ENCODE data around the gene PRDM15. TPM values are rescaled to one million over a fixed set of nuclear protein-coding genes. Genes with fewer than 3 reads are reported as not detected.

Gene PRDM15
- total RNA-seq, 6 experiments from 2014 or later, result 3.4 to 4.9 (median 4.0) TPM

DNA sequence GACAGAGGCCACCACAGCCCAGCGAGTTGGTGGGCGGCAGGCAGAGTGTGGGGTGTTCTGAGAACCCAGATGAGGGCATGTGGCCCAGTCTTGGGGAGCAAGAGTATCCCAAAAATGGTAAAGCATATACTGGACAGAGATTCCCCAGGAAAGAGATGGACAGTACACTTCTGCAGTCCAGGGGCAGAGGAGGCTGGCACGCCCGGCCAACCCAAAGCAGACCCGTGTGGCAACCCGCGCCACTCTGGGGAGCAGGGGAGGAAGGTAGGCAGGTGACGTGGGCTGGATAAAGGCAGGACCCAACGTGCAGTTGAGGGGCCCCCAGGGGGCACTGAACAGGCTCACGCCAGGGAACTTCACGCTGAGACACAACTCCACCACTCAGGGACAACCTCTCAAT is 65.9 kb downstream of the PRDM15 start:
- H3K4me3 Mint-ChIP-seq, result no peak overlapping the region
- peaks cover 11% of the 10 kb centered on the region for H3K4me1 Mint-ChIP-seq (ENCODE audit: low read depth)
- no peak for DNase-seq
- H3K27ac Mint-ChIP-seq, result no peak overlapping the region
- no peaks in the 10 kb centered on the region; the same call in 1 of the 2 replicates for H3K27me3 Mint-ChIP-seq (ENCODE audit: insufficient read depth)
- no peaks in the 10 kb centered on the region for H3K9me3 Mint-ChIP-seq
- TF ChIP-seq, protein P1, sequence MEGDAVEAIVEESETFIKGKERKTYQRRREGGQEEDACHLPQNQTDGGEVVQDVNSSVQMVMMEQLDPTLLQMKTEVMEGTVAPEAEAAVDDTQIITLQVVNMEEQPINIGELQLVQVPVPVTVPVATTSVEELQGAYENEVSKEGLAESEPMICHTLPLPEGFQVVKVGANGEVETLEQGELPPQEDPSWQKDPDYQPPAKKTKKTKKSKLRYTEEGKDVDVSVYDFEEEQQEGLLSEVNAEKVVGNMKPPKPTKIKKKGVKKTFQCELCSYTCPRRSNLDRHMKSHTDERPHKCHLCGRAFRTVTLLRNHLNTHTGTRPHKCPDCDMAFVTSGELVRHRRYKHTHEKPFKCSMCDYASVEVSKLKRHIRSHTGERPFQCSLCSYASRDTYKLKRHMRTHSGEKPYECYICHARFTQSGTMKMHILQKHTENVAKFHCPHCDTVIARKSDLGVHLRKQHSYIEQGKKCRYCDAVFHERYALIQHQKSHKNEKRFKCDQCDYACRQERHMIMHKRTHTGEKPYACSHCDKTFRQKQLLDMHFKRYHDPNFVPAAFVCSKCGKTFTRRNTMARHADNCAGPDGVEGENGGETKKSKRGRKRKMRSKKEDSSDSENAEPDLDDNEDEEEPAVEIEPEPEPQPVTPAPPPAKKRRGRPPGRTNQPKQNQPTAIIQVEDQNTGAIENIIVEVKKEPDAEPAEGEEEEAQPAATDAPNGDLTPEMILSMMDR (IDR thresholded peaks at IDR 0.05), result no peak
- H3K36me3 Mint-ChIP-seq (ENCODE audit: low read depth), result peaks cover 16% of the 10 kb centered on the region

DNA sequence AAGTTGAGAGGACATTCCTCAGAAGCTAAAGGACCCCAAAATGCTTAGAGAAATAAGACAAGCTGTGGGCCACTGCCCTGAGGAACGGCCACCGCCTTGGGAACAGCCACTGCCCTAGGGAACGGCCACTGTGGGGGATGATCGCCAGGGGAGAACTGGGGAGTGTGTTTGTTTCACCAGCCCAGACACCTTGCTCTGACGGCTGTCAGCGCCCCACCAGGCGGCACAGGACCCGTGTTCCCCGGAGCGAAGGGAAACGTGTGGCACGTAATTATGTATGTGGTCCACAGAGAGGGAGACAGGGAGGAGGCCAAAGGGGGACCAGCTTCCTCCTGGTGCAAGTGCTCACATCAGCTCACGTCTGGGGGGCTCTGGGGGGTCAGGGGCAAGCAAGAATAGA is 66.5 kb downstream of the PRDM15 start:
- peaks cover 20% of the 10 kb centered on the region for H3K36me3 Mint-ChIP-seq (ENCODE audit: low read depth)
- no peak for DNase-seq
- no peaks in the 10 kb centered on the region; the same call in 1 of the 2 replicates for H3K27me3 Mint-ChIP-seq (ENCODE audit: insufficient read depth)
- no peak overlapping the region for H3K27ac Mint-ChIP-seq
- no peak overlapping the region for H3K4me3 Mint-ChIP-seq
- H3K4me1 Mint-ChIP-seq (ENCODE audit: low read depth), result peaks cover 11% of the 10 kb centered on the region
- TF ChIP-seq, protein P1 (IDR thresholded peaks at IDR 0.05), result no peak
- no peaks in the 10 kb centered on the region for H3K9me3 Mint-ChIP-seq

DNA sequence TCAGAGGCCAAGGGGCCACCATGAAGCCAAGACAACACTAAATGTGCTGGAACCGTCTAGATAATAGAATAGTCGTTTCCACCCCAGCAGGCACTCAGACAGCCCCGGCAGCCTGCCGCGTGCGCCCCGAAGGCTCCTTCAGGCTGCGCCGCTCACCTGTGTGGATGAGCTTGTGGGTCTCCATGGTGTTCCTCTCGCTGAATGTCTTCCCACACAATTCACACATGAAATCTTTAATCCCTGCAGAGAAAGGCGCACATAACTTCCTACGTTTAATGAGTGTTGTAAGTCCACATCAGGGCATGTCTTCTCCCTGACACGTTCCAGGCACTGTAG is 68.6 kb downstream of the PRDM15 start:
- TF ChIP-seq, protein P1 (IDR thresholded peaks at IDR 0.05), result no peak
- Mint-ChIP-seq H3K27me3 (ENCODE audit: insufficient read depth) (no peaks in the 10 kb centered on the region; the same call in 1 of the 2 replicates), H3K4me3 (no peak overlapping the region), H3K4me1 (ENCODE audit: low read depth) (no peaks in the 10 kb centered on the region), H3K36me3 (ENCODE audit: low read depth) (peaks cover 32% of the 10 kb centered on the region), H3K9me3 (no peaks in the 10 kb centered on the region), H3K27ac (no peak overlapping the region)
- no peak for DNase-seq

GRCh38 chr21:41809891-41810596 is 69.1 kb downstream of the PRDM15 start:
- DNase-seq, result no peak
- Mint-ChIP-seq H3K27ac (no peak overlapping the region), H3K36me3 (ENCODE audit: low read depth) (peaks cover 29% of the 10 kb centered on the region), H3K4me3 (no peak overlapping the region), H3K27me3 (ENCODE audit: insufficient read depth) (no peaks in the 10 kb centered on the region; the same call in 1 of the 2 replicates), H3K4me1 (ENCODE audit: low read depth) (no peaks in the 10 kb centered on the region), H3K9me3 (no peaks in the 10 kb centered on the region)
- TF ChIP-seq, protein P1 (IDR thresholded peaks at IDR 0.05), result no peak

DNA sequence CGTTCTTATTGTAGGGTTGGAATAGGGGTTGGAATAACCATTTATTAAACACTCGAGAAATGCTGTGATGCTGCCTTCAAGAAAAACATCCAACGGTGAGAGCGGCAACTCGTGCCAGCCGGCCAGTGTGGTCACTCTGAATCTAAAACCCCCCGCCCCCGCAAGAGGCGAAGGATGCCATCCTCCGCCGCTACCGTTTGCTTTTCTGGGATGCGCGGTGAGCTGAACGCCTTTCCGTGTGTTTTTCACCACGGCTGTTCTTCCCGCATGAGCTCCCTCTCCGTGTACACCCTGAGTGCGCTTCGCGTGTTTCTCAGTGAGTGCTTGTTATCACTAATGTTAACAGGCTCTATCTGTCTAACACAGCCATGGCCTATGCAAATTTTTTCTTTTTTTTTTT is 70.3 kb downstream of the PRDM15 start:
- no peaks in the 10 kb centered on the region for H3K4me1 Mint-ChIP-seq (ENCODE audit: low read depth)
- H3K9me3 Mint-ChIP-seq, result no peaks in the 10 kb centered on the region
- no peak overlapping the region for H3K27ac Mint-ChIP-seq
- H3K36me3 Mint-ChIP-seq (ENCODE audit: low read depth), result peaks cover 26% of the 10 kb centered on the region
- H3K27me3 Mint-ChIP-seq (ENCODE audit: insufficient read depth), result no peaks in the 10 kb centered on the region; the same call in 1 of the 2 replicates
- H3K4me3 Mint-ChIP-seq, result no peak overlapping the region
- DNase-seq, result no peak
- TF ChIP-seq, protein P1 (IDR thresholded peaks at IDR 0.05), result no peak

Data from HFFc6 (cell line).